Cardiac fibroblast (primary cell): Measurements from ENCODE around the gene HLA-DOA.

Experiments used
- DNase-seq, 2 donors: peaks; one replicate each; pipeline versions ENCODE4 v3.0.0 to v3.0.0-alpha.2; 2010; ENCODE audit warnings: low read depth in 2 of 2
- H3K4me3 ChIP-seq, 2 donors: replicated peaks in 1 of 2; 1 replicate in 1 of 2; 2 replicates in 1 of 2; pipeline ENCODE4 v1.5.1; 2011; ENCODE audit warnings: low read depth in 2 of 2, low read length in 2 of 2, mild to moderate bottlenecking in 2 of 2, moderate library complexity in 1 of 2
- CTCF ChIP-seq: IDR thresholded peaks from one replicate; pipeline ENCODE4 v1.5.1; 2011; ENCODE audit warnings: low read depth, mild to moderate bottlenecking, low read length, inconsistent platforms

Gene HLA-DOA

GRCh38 chr6:32982084-32982701 lies 27.2 kb downstream of the HLA-DOA start:
- peak in 1 of 2 donors; percentile 31 for DNase-seq

GRCh38 chr6:32980488-32981038 lies 28.8 kb downstream of the HLA-DOA start:
- TF ChIP-seq CTCF = no peak
- no peak for DNase-seq
- H3K4me3 ChIP-seq = no peak overlapping the region

More at GRCh38 chr6:32982084-32982701, 27.2 kb downstream of the HLA-DOA start:
- no peak overlapping the region for H3K4me3 ChIP-seq
- no peak for TF ChIP-seq CTCF

- DNase-seq = no peak
- no peak for TF ChIP-seq CTCF
- no peak overlapping the region for H3K4me3 ChIP-seq
Measured at GRCh38 chr6:32979720-32980487, 29.5 kb downstream of the HLA-DOA start.

GRCh38 chr6:32977953-32978324 lies 31.5 kb downstream of the HLA-DOA start:
- DNase-seq = no peak
- TF ChIP-seq CTCF = no peak

GRCh38 chr6:32977272-32977952 lies 32.0 kb downstream of the HLA-DOA start:
- TF ChIP-seq CTCF = no peak
- no peak for DNase-seq

More at GRCh38 chr6:32977953-32978324, 31.5 kb downstream of the HLA-DOA start:
- no peak overlapping the region for H3K4me3 ChIP-seq

GRCh38 chr6:32976334-32977069 lies 32.9 kb downstream of the HLA-DOA start:
- no peak for TF ChIP-seq CTCF
- DNase-seq = no peak
- H3K4me3 ChIP-seq = peak overlapping the region; percentile 6 to 9

More at GRCh38 chr6:32977272-32977952, 32.0 kb downstream of the HLA-DOA start:
- no peak overlapping the region for H3K4me3 ChIP-seq
